SKM-1 treated with dmso at 0.1 percent for 144 hours (cell line): ENCODE results near the gene ELFN1.
"Not testable (repeated sequence)": the region's sequence is repeated elsewhere in the genome, so short reads cannot be mapped to it uniquely, and the experiment has no call there.

ENCODE experiments used
- DNase-seq: peaks from one replicate; lab custom pipeline; 2025; ENCODE audit not compliant: unreplicated experiment; lab: John Stamatoyannopoulos, UW

Gene ELFN1

GRCh38 chr7:1707756-1708595 is 37.9 kb downstream of the ELFN1 start:
- no peak for DNase-seq

GRCh38 chr7:1708596-1709251 is 38.6 kb downstream of the ELFN1 start:
- DNase-seq, result no peak

- DNase-seq, result no peak
Observed at GRCh38 chr7:1709281-1709680, 39.2 kb downstream of the ELFN1 start.

GRCh38 chr7:1709900-1710299 is 39.8 kb downstream of the ELFN1 start:
- no peak for DNase-seq

GRCh38 chr7:1710936-1711335 is 40.9 kb downstream of the ELFN1 start:
- DNase-seq, result no peak

- no peak for DNase-seq
Observed at GRCh38 chr7:1712907-1713501, 42.9 kb downstream of the ELFN1 start.

GRCh38 chr7:1713502-1714484 is 43.7 kb downstream of the ELFN1 start:
- DNase-seq, result no peak

GRCh38 chr7:1714583-1715330 is 44.7 kb downstream of the ELFN1 start:
- no peak for DNase-seq

- DNase-seq, result no peak
Observed at GRCh38 chr7:1715331-1715625, 45.2 kb downstream of the ELFN1 start.

GRCh38 chr7:1715671-1716074 is 45.6 kb downstream of the ELFN1 start:
- no peak for DNase-seq

- DNase-seq, result no peak
Observed at GRCh38 chr7:1716263-1717094, 46.4 kb downstream of the ELFN1 start.

GRCh38 chr7:1717095-1717483 is 47.0 kb downstream of the ELFN1 start:
- DNase-seq, result no peak

GRCh38 chr7:1717903-1718676 is 48.0 kb downstream of the ELFN1 start:
- no peak for DNase-seq

GRCh38 chr7:1718850-1719249 is 48.8 kb downstream of the ELFN1 start:
- not testable (repeated sequence) for DNase-seq

- not testable (repeated sequence) for DNase-seq
Observed at GRCh38 chr7:1719256-1719655, 49.2 kb downstream of the ELFN1 start.

- DNase-seq, result no peak
Observed at GRCh38 chr7:1719913-1720312, 49.8 kb downstream of the ELFN1 start.

- no peak for DNase-seq
Observed at GRCh38 chr7:1720326-1720725, 50.2 kb downstream of the ELFN1 start.

GRCh38 chr7:1721047-1721690 is 51.1 kb downstream of the ELFN1 start:
- no peak for DNase-seq
